H1 (cell line): ENCODE measurements around the gene MADD.

ENCODE experiments used
- CBX5 ChIP-seq: fragments of 300-800, 300-1000 bp; sonication (generic); IDR thresholded peaks from 2 replicates; pipeline ENCODE4 v1.7.1; 2016; ENCODE audit warnings: antibody characterized with exemption, low read length, low read depth
- CHD1 ChIP-seq: IDR thresholded peaks from 2 replicates; pipeline ENCODE4 v1.6.1; 2012; ENCODE audit warnings: low read depth, low read length, improper control_type of control experiment
- EP300 ChIP-seq, 2 experiments: IDR thresholded peaks; 1 replicate in 1 of 2; 2 replicates in 1 of 2; pipeline ENCODE4 v1.6.1; 2011 to 2012; ENCODE audit warnings: low read depth in 2 of 2, low read length in 2 of 2, mild to moderate bottlenecking in 2 of 2, borderline replicate concordance in 1 of 2, inconsistent platforms in 1 of 2, moderate library complexity in 1 of 2
- EZH2 ChIP-seq: fragments of 200-600 bp; sonication (generic); IDR thresholded peaks from 2 replicates; pipeline ENCODE4 v1.7.1; 2012; ENCODE audit warnings: low read depth, mild to moderate bottlenecking, moderate library complexity, low read length, inconsistent platforms; ENCODE audit not compliant: severe bottlenecking
- GABPA ChIP-seq: IDR thresholded peaks from 2 replicates; pipeline ENCODE4 v1.6.1; 2011; ENCODE audit warnings: mild to moderate bottlenecking, low read length, moderate library complexity, borderline replicate concordance; ENCODE audit not compliant: insufficient read depth
- GTF2F1 ChIP-seq: IDR thresholded peaks from 2 replicates; pipeline ENCODE4 v1.6.1; 2012; ENCODE audit warnings: low read depth, low read length, improper control_type of control experiment, borderline replicate concordance
- JUND ChIP-seq: IDR thresholded peaks from 2 replicates; pipeline ENCODE4 v1.6.1; 2011; ENCODE audit warnings: mild to moderate bottlenecking, improper control_type of control experiment, low read length
- POLR2A ChIP-seq, 2 experiments: IDR thresholded peaks; 1 replicate in 1 of 2; 2 replicates in 1 of 2; pipeline ENCODE4 v1.6.1; 2011; ENCODE audit warnings: low read depth in 2 of 2, low read length in 2 of 2, mild to moderate bottlenecking in 2 of 2; ENCODE audit errors: control extremely low read depth in 1 of 2
- RAD21 ChIP-seq, 2 experiments: IDR thresholded peaks in 1 of 2; conservative IDR thresholded peaks in 1 of 2; 2 replicates each; pipeline ENCODE4 v1.6.1; 2011; ENCODE audit warnings: low read depth in 2 of 2, low read length in 2 of 2, improper control_type of control experiment in 1 of 2, inconsistent platforms in 1 of 2, mild to moderate bottlenecking in 1 of 2, moderate library complexity in 1 of 2
- ZNF274 ChIP-seq: IDR thresholded peaks from 2 replicates; pipeline ENCODE4 v1.7.0; 2012; ENCODE audit warnings: low read length, borderline replicate concordance; ENCODE audit errors: extremely low read depth
- TF ChIP-seq, protein P1 (sequence below), 3 experiments: IDR thresholded peaks; 1 replicate in 2 of 3; 2 replicates in 1 of 3; pipeline versions ENCODE4 v1.5.1 to v1.6.1; 2011; ENCODE audit warnings: low read length in 3 of 3, mild to moderate bottlenecking in 3 of 3, inconsistent platforms in 2 of 3, low read depth in 1 of 3, moderate library complexity in 1 of 3; ENCODE audit not compliant: insufficient read depth in 1 of 3; ENCODE audit errors: control extremely low read depth in 1 of 3
- TF ChIP-seq, protein P2 (sequence below): IDR thresholded peaks from 2 replicates; pipeline ENCODE4 v1.6.1; 2011; ENCODE audit warnings: low read length, improper control_type of control experiment
- TF ChIP-seq, protein P3 (sequence below): IDR thresholded peaks from 2 replicates; pipeline ENCODE4 v1.6.1; 2012; ENCODE audit warnings: inconsistent platforms

DNA sequence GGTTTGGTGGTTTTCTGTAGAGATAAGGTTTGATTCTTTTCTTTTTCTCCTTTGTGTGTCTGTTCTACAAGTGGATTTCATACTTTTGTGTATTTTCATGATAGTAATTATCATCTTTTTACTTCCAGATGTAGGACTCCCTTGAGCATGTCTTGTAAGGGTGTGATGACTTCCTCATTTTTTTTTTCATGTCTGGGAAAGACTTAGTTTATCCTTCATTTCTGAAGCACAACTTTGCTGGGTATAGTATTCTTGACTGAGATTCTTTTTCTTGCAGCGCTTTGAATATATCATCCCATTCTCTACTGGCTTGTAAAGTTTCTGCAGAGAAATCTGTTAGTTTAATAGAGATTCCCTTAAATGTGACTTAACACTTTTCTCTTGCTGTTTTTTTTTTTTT lies 32.9 kb downstream of the MADD start:
- TF ChIP-seq, protein P1, sequence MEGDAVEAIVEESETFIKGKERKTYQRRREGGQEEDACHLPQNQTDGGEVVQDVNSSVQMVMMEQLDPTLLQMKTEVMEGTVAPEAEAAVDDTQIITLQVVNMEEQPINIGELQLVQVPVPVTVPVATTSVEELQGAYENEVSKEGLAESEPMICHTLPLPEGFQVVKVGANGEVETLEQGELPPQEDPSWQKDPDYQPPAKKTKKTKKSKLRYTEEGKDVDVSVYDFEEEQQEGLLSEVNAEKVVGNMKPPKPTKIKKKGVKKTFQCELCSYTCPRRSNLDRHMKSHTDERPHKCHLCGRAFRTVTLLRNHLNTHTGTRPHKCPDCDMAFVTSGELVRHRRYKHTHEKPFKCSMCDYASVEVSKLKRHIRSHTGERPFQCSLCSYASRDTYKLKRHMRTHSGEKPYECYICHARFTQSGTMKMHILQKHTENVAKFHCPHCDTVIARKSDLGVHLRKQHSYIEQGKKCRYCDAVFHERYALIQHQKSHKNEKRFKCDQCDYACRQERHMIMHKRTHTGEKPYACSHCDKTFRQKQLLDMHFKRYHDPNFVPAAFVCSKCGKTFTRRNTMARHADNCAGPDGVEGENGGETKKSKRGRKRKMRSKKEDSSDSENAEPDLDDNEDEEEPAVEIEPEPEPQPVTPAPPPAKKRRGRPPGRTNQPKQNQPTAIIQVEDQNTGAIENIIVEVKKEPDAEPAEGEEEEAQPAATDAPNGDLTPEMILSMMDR (IDR thresholded peaks at IDR 0.05; ENCODE audit: control extremely low read depth in 1 of 3, insufficient read depth in 1 of 3, low read depth in 1 of 3, low read length in 3 of 3) = no peak
- no peak for TF ChIP-seq CHD1
- no peak for TF ChIP-seq RAD21 (IDR thresholded peaks at IDR 0.05 in 1 of 2, conservative IDR thresholded peaks at IDR 0.05 in 1 of 2; ENCODE audit: low read depth in 2 of 2, low read length in 2 of 2)
- TF ChIP-seq, protein P2, sequence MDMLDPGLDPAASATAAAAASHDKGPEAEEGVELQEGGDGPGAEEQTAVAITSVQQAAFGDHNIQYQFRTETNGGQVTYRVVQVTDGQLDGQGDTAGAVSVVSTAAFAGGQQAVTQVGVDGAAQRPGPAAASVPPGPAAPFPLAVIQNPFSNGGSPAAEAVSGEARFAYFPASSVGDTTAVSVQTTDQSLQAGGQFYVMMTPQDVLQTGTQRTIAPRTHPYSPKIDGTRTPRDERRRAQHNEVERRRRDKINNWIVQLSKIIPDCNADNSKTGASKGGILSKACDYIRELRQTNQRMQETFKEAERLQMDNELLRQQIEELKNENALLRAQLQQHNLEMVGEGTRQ = no peak
- TF ChIP-seq, protein P3, sequence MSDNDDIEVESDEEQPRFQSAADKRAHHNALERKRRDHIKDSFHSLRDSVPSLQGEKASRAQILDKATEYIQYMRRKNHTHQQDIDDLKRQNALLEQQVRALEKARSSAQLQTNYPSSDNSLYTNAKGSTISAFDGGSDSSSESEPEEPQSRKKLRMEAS = no peak
- TF ChIP-seq CBX5 = no peak
- TF ChIP-seq POLR2A (IDR thresholded peaks at IDR 0.05; ENCODE audit: control extremely low read depth in 1 of 2, low read depth in 2 of 2, low read length in 2 of 2) = no peak
- TF ChIP-seq EZH2 = no peak
- no peak for TF ChIP-seq EP300 (IDR thresholded peaks at IDR 0.05; ENCODE audit: borderline replicate concordance in 1 of 2, low read depth in 2 of 2, low read length in 2 of 2)
- no peak for TF ChIP-seq GABPA
- no peak for TF ChIP-seq JUND
- no peak for TF ChIP-seq GTF2F1
- TF ChIP-seq ZNF274 = no peak
